IPS-18c (cell line): ENCODE data around the gene EPN3.

Experiments
- H3K4me3 ChIP-seq: 2 replicates; pipeline ENCODE4 v1.7.0; 2013; ENCODE audit warnings: low read depth, mild to moderate bottlenecking, low read length, moderate library complexity; ENCODE audit not compliant: insufficient read depth
- H3K9me3 ChIP-seq: one replicate; pipeline ENCODE4 v1.6.1; 2013; ENCODE audit warnings: mild to moderate bottlenecking, low read length, moderate library complexity; ENCODE audit not compliant: control insufficient read depth, insufficient read depth

Gene EPN3

DNA sequence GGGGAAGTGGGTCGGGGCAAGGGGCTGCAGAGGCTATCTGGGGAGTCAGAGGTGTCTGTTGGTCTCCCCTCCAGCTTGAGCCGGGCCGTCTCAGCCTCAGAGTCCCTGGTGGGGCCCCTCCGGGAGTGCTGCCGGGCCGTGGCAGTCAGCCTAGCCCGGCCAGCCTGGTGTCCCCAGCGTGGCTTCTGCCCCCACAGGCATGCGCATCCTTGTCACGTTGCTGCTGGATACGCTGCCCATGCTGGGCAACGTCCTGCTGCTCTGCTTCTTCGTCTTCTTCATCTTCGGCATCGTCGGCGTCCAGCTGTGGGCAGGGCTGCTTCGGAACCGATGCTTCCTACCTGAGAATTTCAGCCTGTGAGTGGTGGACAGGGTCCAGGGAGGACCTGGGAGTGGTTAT is 39.1 kb downstream of the EPN3 start:
- Histone ChIP-seq H3K4me3 (no peak overlapping the region), H3K9me3 (no peaks in the 10 kb centered on the region)

DNA sequence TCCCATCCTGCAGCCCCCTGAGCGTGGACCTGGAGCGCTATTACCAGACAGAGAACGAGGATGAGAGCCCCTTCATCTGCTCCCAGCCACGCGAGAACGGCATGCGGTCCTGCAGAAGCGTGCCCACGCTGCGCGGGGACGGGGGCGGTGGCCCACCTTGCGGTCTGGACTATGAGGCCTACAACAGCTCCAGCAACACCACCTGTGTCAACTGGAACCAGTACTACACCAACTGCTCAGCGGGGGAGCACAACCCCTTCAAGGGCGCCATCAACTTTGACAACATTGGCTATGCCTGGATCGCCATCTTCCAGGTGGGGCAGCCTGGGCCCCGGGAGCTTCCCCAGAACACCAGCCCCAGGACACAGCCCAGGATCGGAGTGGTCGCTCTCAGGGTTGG is 40.0 kb downstream of the EPN3 start:
- no peaks in the 10 kb centered on the region for H3K9me3 ChIP-seq
- no peak overlapping the region for H3K4me3 ChIP-seq

DNA sequence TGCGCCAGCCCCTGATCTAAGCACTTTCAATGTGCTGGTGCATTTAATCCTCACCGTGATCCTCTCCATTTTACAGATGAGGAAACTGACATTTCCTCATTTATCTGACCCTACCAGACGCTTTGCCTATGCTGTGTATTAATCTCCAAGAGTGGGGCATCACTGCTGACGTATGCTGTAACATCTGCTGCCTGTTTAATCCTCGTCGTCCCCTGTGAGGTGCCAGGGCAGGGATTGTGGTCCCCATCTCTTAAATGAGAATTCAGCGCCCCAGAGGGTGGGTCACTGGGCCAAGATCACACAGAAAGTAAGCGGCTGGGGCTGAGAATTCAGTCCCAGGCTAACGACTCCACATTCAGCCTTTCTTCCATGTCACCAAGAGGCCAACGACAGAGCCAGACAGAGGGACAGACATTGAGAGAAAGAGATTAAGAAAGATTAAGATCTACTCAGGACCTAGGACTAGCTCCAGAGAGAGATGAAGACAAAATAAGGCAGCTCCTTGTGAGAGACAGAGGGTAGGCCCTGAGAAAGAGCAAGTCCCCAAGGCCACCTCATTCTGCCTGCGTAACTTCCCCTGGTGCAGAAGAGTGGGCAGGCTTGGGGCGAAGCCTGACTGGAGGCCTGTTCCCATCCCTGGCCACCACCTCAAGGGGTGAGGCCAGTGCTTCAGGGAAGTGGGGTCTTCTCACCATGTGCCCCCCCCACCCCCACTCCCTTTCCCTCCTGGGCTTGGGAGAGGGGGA is 41.5 kb downstream of the EPN3 start:
- H3K9me3 ChIP-seq = no peaks in the 10 kb centered on the region

DNA sequence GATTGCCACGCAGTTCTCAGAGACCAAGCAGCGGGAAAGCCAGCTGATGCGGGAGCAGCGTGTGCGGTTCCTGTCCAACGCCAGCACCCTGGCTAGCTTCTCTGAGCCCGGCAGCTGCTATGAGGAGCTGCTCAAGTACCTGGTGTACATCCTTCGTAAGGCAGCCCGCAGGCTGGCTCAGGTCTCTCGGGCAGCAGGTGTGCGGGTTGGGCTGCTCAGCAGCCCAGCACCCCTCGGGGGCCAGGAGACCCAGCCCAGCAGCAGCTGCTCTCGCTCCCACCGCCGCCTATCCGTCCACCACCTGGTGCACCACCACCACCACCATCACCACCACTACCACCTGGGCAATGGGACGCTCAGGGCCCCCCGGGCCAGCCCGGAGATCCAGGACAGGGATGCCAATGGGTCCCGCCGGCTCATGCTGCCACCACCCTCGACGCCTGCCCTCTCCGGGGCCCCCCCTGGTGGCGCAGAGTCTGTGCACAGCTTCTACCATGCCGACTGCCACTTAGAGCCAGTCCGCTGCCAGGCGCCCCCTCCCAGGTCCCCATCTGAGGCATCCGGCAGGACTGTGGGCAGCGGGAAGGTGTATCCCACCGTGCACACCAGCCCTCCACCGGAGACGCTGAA is 43.2 kb downstream of the EPN3 start:
- Histone ChIP-seq H3K4me3 (no peak overlapping the region), H3K9me3 (no peaks in the 10 kb centered on the region)

More for the DNA sequence above, 41.5 kb downstream of the EPN3 start:
- H3K4me3 ChIP-seq = no peak overlapping the region

DNA sequence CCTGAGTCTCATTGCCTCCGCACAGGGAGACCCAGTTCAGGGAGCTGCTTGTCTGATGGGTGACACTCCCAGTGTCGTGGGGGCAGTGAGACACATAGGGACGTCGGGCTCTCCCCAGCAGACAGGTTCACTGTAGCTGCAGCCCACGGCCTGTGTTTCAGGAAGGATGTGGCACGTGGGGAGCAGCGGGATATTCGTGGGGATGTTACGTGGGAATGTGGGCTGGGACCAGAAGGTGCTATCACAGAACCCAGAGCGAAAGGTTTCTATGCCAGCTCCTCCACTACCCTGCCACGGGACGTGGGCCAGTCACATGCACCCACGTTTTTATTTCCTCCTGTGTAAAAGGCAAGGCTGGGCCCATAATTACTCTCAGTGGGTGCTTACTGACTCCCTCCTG is 44.3 kb downstream of the EPN3 start:
- no peak overlapping the region for H3K4me3 ChIP-seq

DNA sequence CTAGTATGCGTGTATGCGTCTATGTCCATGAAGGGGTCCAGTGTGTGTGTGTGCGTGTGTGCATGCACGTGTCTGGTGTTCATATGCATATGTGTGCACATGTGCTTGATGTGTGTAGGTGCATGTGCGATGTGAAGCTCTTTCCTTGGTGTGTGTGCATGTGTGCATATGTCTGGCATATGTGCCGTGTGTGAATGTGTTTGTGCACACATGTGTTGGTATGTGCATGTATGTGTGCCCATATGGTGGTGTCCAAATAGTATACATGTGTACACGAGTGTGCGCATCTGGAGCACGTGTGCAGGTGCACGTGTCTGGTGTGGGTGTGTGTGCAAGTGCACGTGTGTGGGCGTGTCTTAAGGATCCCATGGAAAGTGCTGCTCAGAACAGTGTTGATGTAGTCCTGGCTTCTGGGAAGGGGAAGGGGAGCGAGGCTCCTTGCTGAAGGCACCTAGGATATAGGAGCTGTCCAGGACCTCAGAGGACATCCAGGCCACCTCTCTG is 45.0 kb downstream of the EPN3 start:
- Histone ChIP-seq H3K9me3 (no peaks in the 10 kb centered on the region), H3K4me3 (no peak overlapping the region)

More for the DNA sequence above, 44.3 kb downstream of the EPN3 start:
- no peaks in the 10 kb centered on the region for H3K9me3 ChIP-seq

DNA sequence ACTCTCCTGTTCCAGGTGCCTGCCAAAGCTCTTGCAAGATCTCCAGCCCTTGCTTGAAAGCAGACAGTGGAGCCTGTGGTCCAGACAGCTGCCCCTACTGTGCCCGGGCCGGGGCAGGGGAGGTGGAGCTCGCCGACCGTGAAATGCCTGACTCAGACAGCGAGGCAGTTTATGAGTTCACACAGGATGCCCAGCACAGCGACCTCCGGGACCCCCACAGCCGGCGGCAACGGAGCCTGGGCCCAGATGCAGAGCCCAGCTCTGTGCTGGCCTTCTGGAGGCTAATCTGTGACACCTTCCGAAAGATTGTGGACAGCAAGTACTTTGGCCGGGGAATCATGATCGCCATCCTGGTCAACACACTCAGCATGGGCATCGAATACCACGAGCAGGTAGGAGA is 45.6 kb downstream of the EPN3 start:
- no peaks in the 10 kb centered on the region for H3K9me3 ChIP-seq
- no peak overlapping the region for H3K4me3 ChIP-seq

DNA sequence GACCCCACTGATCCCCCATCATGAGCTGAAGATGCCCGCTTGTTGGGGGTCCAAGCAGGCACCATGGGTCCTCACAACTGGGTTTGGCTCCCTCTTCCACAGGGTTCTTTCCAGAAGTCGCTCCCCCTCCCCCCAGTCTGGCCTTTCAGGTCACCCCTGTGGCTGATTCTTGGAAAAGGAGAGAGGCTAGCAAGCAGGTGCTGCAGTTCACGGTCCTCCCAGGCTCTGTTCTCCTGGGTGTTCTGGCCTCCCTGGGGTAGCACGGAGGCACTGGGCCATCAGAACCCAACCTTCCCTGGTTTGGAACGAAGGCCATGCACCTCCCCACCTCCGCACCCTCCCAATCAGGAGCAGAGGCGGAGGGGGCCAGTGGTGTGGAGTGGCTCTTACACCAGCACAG is 46.9 kb downstream of the EPN3 start:
- Histone ChIP-seq H3K9me3 (no peaks in the 10 kb centered on the region), H3K4me3 (no peak overlapping the region)

DNA sequence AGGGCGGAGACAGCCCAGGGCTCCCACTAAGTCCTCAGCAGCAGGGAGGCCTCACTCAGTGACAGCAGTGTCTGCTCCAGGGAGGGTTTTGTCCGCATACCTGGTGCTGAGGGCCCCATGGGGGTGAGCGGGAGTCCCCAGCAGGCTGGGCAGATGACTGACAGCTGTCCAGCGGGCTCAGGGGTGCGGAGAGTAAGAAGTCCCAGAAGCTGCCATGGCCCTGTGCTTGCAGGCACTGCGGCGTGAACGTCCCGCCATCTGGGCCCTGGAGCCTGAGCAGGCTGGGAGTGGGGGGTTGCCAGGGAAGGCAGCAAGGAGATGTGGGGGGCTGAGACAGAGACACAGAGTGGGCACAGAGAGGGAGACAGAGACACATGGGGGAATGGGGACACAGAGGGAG is 48.1 kb downstream of the EPN3 start:
- no peak overlapping the region for H3K4me3 ChIP-seq
- H3K9me3 ChIP-seq = no peaks in the 10 kb centered on the region

DNA sequence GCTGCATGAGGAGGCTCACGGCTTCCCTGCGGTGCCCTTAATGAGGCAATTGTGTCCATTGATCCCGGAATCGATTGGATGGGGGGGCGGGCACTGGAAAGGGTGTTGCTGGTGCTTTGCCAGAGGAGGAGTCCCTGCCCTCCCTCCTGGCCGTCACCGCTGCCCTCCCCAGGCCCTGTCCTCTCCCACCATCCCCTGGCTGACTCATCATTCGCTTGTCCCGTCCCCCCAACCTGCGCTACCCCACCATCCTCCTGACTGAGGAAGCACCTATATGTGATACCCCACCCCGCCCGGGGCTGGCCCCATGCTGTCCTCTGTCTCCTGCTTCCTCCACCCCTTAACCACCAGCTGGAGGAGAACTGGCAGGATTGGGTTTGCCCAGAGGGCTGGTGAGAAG is 48.8 kb downstream of the EPN3 start:
- Histone ChIP-seq H3K9me3 (no peaks in the 10 kb centered on the region), H3K4me3 (no peak overlapping the region)

DNA sequence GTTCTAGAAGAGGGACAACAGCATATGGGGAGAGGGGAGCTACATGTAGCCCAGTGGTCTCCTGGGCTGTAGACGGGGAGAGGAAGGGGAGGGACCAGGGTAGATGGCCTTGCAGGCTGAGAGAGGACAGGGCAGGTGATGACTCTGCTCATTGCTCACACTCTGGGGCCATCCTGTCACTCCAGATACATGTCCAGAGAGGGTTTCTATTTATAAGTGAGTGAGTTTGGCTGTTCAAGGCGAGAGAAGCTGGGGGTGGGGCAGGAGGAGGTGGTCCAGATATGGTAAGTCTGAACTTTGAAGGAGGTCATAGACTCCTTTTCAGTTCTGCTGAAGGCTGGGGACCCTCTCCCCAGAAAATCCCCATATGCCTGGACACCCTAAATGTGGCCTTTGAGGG is 50.2 kb downstream of the EPN3 start:
- H3K4me3 ChIP-seq = no peak overlapping the region
- no peaks in the 10 kb centered on the region for H3K9me3 ChIP-seq

DNA sequence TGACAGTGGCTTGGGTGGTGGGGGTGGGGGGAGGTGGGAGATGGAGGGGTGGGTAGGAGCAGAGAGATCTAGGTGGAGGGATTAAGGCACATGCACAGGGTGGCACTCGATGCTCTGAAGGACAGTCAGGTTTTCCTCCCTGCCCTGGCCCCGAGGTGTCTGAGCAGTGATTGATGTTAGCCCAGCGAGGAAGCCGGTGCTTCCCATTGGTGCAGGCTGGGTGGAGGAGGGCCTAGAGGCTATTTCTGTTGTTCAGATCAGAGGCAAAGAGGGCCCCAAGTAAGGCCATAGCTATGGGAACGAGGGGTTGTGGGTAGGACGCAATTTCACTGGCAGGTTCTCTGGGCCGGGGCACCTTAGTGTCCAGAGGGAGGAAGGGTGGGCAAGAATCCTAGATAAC is 51.1 kb downstream of the EPN3 start:
- Histone ChIP-seq H3K4me3 (no peak overlapping the region), H3K9me3 (no peaks in the 10 kb centered on the region)

DNA sequence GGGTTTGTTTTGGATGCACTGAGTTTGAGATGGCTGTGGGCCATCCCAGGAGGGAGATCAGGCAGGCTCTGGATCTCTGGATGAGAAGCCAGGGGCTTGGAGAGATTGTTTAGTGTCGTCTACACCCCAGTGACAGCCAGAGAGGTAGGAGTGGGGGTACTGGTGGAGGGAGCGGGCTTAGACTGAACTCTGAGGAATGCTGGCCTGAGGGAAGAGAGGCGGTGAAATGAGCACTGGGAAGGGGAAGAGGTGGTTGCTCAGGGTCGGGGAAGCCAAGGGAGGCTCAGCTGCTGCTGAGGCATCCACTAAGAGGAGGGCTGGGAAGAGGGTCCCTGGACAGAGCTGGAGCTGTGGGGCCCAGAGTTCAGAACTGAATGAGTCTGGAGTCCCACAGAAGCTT is 51.6 kb downstream of the EPN3 start:
- Histone ChIP-seq H3K9me3 (no peaks in the 10 kb centered on the region), H3K4me3 (no peak overlapping the region)

DNA sequence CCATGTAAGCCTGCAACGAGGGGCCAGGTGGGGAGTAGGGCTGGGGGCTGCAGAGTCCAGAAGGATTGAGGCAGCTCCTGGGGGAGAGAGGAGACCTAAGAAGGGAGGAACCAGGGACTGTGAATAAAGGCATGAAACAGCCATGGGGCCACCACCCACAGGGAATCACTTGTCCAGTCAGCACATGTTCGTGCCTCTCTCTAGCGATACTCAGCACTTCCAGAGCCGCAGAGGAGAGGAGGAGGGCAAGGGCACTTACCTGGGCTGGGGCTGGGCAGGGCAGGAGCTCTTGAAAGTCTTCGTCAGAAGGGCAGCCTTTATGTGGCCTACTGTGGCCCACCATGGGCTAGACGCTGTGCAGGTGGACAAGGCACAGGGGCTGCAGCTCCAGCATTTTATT is 52.2 kb downstream of the EPN3 start:
- H3K4me3 ChIP-seq = no peak overlapping the region
- H3K9me3 ChIP-seq = no peaks in the 10 kb centered on the region

DNA sequence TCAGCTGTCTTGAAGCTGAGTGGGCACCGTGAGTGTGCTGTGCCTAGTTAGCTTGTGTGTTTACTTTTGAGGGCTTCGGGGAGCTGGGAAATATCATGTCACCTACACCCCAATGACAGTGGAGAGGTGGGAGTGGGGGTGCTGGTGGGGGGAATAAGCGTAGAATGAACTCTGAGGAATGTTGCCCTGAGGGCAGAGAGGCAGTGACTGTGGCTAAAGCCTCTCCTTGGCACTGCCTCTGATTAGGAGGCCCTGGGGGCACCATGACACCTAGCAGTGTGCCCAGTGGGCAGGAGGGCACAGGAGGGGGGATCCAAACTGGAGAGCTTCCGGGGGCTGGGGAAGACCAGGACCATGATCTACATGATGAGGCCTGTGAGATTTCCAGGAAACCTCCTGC is 52.8 kb downstream of the EPN3 start:
- H3K4me3 ChIP-seq = no peak overlapping the region

DNA sequence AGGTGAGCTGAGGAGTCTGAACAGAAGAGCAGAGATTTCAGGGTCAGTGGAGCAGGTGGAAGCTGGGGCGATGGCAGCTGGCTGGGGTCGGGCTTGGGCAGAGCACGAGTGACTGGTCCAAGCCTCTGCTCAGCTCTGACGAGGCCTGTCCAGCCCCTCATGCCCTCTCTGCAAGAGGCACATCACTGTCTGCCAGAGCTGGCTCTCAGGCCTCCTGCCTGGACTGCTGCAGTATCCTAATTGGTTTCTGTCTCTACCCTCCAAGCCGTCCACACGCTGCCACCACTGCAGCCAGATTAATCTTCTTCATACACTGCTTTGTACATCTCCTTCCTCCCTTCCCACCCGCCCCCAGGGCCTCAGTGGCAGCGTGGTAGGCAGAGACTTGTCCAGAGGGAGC is 53.4 kb downstream of the EPN3 start:
- H3K9me3 ChIP-seq = no peaks in the 10 kb centered on the region
- no peak overlapping the region for H3K4me3 ChIP-seq

More for the DNA sequence above, 52.8 kb downstream of the EPN3 start:
- H3K9me3 ChIP-seq = no peaks in the 10 kb centered on the region

DNA sequence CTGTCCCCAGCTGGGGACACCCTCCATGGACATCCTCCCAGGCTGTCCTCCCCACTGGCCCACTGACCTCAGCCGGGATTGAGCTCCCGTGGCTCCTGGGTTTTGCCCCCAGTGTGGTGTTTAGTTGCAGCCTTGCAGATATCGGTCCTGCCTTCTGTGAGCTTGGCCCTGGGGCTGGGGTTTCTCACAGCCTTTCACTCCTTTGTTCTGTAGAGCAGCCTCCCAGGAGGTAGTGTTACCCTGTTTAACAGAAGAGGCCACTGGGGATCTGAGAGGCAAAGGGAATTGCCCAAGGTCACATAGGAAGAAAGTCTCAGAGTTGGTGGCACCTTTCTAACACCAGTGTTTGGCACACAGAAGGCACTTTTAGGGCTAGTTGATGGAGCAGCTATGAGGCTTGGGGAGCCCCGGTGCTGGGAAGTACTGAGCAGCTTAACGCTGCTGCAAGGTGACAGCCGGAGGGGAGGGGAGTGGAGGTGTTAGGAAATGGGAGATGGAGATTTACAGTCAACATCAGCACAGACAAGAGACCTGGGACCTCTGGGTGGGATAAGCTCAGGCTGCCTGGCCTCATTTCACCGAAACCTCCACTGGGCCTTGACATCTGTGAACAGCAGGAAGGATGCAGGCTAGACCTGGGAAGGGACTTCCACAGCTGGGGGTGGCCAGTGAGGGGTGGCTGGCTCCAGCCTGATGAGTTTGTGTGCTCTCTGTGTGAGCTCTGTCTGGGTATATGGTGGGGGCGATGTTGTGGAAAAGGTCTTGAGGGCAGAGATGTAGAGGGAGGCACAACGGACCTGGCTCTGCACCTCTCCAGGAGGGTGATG is 54.1 kb downstream of the EPN3 start:
- H3K4me3 ChIP-seq = no peak overlapping the region
- H3K9me3 ChIP-seq = no peaks in the 10 kb centered on the region

DNA sequence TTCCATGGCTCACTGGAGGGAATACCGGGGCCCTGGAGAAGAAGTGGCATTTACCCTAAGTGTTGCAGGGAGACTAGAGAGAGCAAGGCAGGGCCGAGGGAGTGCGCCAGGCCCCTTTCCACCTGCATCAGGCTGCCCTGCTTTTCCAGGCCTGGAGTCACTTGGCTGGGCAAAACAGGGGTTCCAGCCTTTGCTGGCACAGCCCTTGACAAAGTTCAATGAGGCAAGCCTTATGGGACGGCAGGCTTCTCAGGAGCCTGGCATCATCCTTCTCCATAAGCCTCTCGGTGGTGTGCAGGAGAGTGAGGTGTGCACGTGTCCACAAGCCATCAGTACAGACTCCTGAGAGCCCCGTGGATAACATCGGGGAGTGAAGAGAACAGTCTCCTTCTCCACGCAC is 55.0 kb downstream of the EPN3 start:
- Histone ChIP-seq H3K4me3 (no peak overlapping the region), H3K9me3 (no peaks in the 10 kb centered on the region)
